GM21367 (cell line): ENCODE data around the gene PPP4R3A.
"Not testable (repeated sequence)": the region's sequence is repeated elsewhere in the genome, so short reads cannot be mapped to it uniquely, and the experiment has no call there.

Source experiments
- ATAC-seq: cut with Tn5 transposase; IDR thresholded peaks from one replicate; pipeline ENCODE4 v1.9.1; 2021; ENCODE audit not compliant: unreplicated experiment

The PPP4R3A gene

DNA sequence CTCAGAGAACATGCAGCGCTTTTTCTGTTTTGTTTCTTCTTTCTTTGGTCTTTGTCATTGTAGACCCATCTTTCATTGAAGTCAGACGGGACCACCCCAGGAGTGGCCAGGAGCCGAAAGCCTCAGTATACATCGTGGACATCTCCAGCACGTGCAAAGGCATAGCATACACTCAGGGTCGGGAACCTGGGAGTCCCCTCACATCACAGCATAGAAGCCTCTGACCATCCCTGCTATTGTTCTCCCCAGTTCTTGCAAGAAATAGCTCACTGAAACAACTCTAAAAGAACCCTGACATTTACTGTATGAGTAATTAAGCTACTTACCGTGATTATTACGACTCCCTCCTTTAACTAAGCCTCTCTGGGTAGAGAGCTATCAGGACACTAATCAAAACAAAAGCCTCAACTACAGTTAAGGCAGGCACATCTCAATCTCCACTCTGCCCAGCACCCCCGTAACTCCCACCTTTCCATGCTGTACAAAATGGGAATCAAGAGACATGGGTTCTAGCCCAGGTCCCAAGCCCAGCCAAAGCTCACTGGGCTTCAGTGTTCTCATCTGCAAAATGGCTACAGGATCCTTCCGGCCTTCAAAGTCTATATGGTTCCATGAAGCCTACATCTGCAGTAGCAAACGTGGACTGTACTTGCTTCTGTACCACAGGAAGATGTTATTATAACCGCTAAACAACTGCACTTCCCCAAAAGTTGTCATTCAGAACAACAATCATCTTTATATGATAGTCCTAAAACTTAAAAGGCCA, 99.2 kb downstream of the PPP4R3A start:
- ATAC-seq = no peak

GRCh38 chr14:91409928-91410718, 100.0 kb downstream of the PPP4R3A start:
- ATAC-seq = no peak

DNA sequence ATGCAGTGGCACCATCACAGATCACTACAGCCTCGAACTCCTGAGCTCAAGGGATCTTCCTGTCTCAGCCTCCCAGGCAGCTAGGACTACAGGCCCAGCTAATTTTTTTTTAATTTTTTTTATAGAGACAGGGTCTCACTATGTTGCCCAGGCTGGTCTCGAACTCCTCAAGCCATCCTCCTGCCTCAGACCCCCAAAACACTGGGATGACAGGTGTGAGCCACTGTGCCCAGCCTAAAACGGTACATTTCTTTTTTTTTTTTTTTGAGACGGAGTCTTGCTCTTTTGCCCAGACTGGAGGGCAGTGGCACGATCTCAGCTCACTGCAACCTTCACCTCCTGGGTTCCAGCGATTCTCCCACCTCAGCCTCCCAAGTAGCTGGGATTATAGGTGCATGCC, 100.9 kb downstream of the PPP4R3A start:
- not testable (repeated sequence) for ATAC-seq
